Measurements from ENCODE around the gene SNX18.
A peak's percentile ranks its signal among the peaks of the same experiment; 100 is the strongest.

Gene SNX18

GRCh38 chr5:54517512-54518145 is at the start of gene SNX18:
Gene SNX18 (plus strand): TSS chr5:54517759. CDS start chr5:54517953, 194 bp downstream.
- ChIA-PET CTCF (interaction anchor here (0.6 to 3.7 kb wide), 44 partner anchors 12 to 1099 kb away, joined by 3 to 56 read pairs (median 4); partner anchors contain the start of gene GPX8), POLR2A (interaction anchor here (1.3 kb wide), 1 partner anchor 642 kb away, joined by 3 read pairs; the partner anchor contains the start of gene GPX8)
- H3K4me3 ChIP-seq (ENCODE audit: low read depth, low read length), result peak within 1 kb of the TSS; percentile 83
- peak within 1 kb of the TSS; percentile 86 for H3K27ac ChIP-seq (ENCODE audit: extremely low read depth, low read depth, low read length)
- H3K36me3 ChIP-seq (ENCODE audit: control insufficient read depth in 2 of 2, insufficient read depth in 1 of 2, low read length in 2 of 2), result peaks cover 4 to 10% of the 10 kb centered on the region in 2 experiments; a peak in 2 of 3 replicates
- H3K4me1 ChIP-seq (ENCODE audit: control insufficient read depth, insufficient read depth, low read length), result peaks cover 9% of the 10 kb centered on the region
- no peaks in the 10 kb centered on the region for H3K9me3 ChIP-seq (ENCODE audit: control insufficient read depth, insufficient read depth, low read depth, low read length)
- TF ChIP-seq REST (tag by site-specific recombination; IDR thresholded peaks at IDR 0.05) (peak; percentile 11; the same call in 1 of the 2 replicates), GLIS2 (tag by site-specific recombination; IDR thresholded peaks at IDR 0.05) (peak; percentile 51; the same call in 1 of the 2 replicates), ZBTB17 (tag by site-specific recombination; IDR thresholded peaks at IDR 0.05) (peak; percentile 90), AEBP2 (tag by site-specific recombination; IDR thresholded peaks at IDR 0.05; ENCODE audit: borderline replicate concordance) (no peak), ZNF24 (tag by site-specific recombination; IDR thresholded peaks at IDR 0.05) (no peak), ZSCAN30 (tag by site-specific recombination; IDR thresholded peaks at IDR 0.05) (peak; percentile 68; the same call in 1 of the 2 replicates), WT1 (tag by site-specific recombination; IDR thresholded peaks at IDR 0.05) (no peak), ZBTB20 (tag by site-specific recombination; IDR thresholded peaks at IDR 0.05) (peak; percentile 31; the same call in 1 of the 2 replicates), SP3 (tag by site-specific recombination; IDR thresholded peaks at IDR 0.05) (peak; percentile 29; the same call in 1 of the 2 replicates), ZBTB44 (tag by site-specific recombination; IDR thresholded peaks at IDR 0.05) (peak; percentile 74; the same call in 1 of the 2 replicates), ZNF76 (tag by site-specific recombination; IDR thresholded peaks at IDR 0.05; ENCODE audit: borderline replicate concordance, low read depth) (no peak; the same call in 1 of the 2 replicates), ZNF394 (tag by site-specific recombination; IDR thresholded peaks at IDR 0.05; ENCODE audit: borderline replicate concordance) (peak; percentile 40; the same call in 1 of the 2 replicates), ZNF433 (tag by site-specific recombination; IDR thresholded peaks at IDR 0.05; ENCODE audit: low read depth) (no peak), ZNF184 (tag by site-specific recombination; IDR thresholded peaks at IDR 0.05) (0 out of 2 replicates have a peak, but pooled peaks have one; percentile 19), ZNF335 (tag by site-specific recombination; conservative IDR thresholded peaks at IDR 0.05) (peak; percentile 70), ZNF202 (tag by site-specific recombination; IDR thresholded peaks at IDR 0.05; ENCODE audit: borderline replicate concordance) (no peak), OVOL3 (tag by site-specific recombination; IDR thresholded peaks at IDR 0.05) (no peak), ZBTB1 (tag by site-specific recombination; IDR thresholded peaks at IDR 0.05) (peak; percentile 89), KLF17 (tag by site-specific recombination; IDR thresholded peaks at IDR 0.05) (peak; percentile 19; the same call in 1 of the 2 replicates), ZNF18 (tag by site-specific recombination; IDR thresholded peaks at IDR 0.05) (no peak), ZEB2 (tag by site-specific recombination; IDR thresholded peaks at IDR 0.05) (no peak), SP7 (tag by site-specific recombination; IDR thresholded peaks at IDR 0.05) (0 out of 2 replicates have a peak, but pooled peaks have one; percentile 22), ZNF677 (tag by site-specific recombination; IDR thresholded peaks at IDR 0.05) (peak; percentile 55), ZSCAN5A (tag by site-specific recombination; IDR thresholded peaks at IDR 0.05) (no peak)
